Measurements from ENCODE around the gene CYP1B1. TPM values are rescaled to one million over a fixed set of nuclear protein-coding genes. Genes with fewer than 3 reads are reported as not detected.

CYP1B1 gene
- total RNA-seq, 1 experiment from 2014 or later, result 2.6 TPM

- H3K4me2 ChIP-seq (ENCODE audit: low read length), result no peak overlapping the region
- H4K20me1 ChIP-seq (ENCODE audit: insufficient read depth), result no peaks in the 10 kb centered on the region
- no peaks in the 10 kb centered on the region for H3K79me2 ChIP-seq (ENCODE audit: insufficient read depth, low read length)
- CTCF ChIA-PET, result interaction anchor here (1.3 kb wide), 1 partner anchor 31 kb away, joined by 5 read pairs; the partner anchor contains the start of gene CYP1B1
- H3K9me2 ChIP-seq (ENCODE audit: insufficient read depth), result no peaks in the 10 kb centered on the region
- RAD21 ChIA-PET (ENCODE audit: low non-redundant PET in 1 of 2, low total read pairs in 2 of 2, uncharacterized antibody in 2 of 2, unreplicated experiment in 2 of 2), result no interaction called here
- POLR2A ChIA-PET, result no interaction called here
- no peak for DNase-seq (ENCODE audit: low read depth, low spot score)
- BruUV-seq (replicated peaks), result no TSS peak
- no peaks in the 10 kb centered on the region for H3K36me3 ChIP-seq (ENCODE audit: control insufficient read depth in 1 of 2, insufficient read depth in 2 of 2, low read length in 2 of 2)
- intact Hi-C loops (cut with micrococcal nuclease), result no loop called here
- no peak overlapping the region for H2AFZ ChIP-seq (ENCODE audit: low read depth, low read length, poor library complexity, severe bottlenecking)
- H3K27me3 ChIP-seq (ENCODE audit: insufficient read depth, low read length), result no peaks in the 10 kb centered on the region
- no peak for TF ChIP-seq ZNF274 (IDR thresholded peaks at IDR 0.05; ENCODE audit: low read depth, low read length)
- no peak for TF ChIP-seq ZBTB33 (IDR thresholded peaks at IDR 0.05; ENCODE audit: extremely low read depth, insufficient replicate concordance, low read length)
- no peak for TF ChIP-seq EZH2 (IDR thresholded peaks at IDR 0.05)
- TF ChIP-seq CBX3 (IDR thresholded peaks at IDR 0.05; ENCODE audit: low read depth), result no peak
- TF ChIP-seq EGR1 (IDR thresholded peaks at IDR 0.05; ENCODE audit: low read depth), result no peak
- no peak for TF ChIP-seq MAX (IDR thresholded peaks at IDR 0.05)
- no peak for TF ChIP-seq POLR2AphosphoS5 (IDR thresholded peaks at IDR 0.05; ENCODE audit: low read depth, low read length)
- TF ChIP-seq SIN3A (IDR thresholded peaks at IDR 0.05; ENCODE audit: low read depth), result no peak
- no peak for ATAC-seq
- H3K27ac ChIP-seq (ENCODE audit: low read depth, low read length), result no peak overlapping the region
- no peaks in the 10 kb centered on the region for H3K9me3 ChIP-seq (ENCODE audit: control insufficient read depth in 1 of 2, insufficient read depth in 1 of 2, low read depth in 1 of 2, low read length in 2 of 2)
- no peak overlapping the region for H3K4me3 ChIP-seq (replicated peaks in 1 of 2; ENCODE audit: low read depth in 1 of 2, low read length in 2 of 2)
- no peak overlapping the region for H3K9ac ChIP-seq (ENCODE audit: low read length)
- no peaks in the 10 kb centered on the region for H3K4me1 ChIP-seq (ENCODE audit: control insufficient read depth in 1 of 2, insufficient read depth in 2 of 2, low read length in 2 of 2)
Measured at GRCh38 chr2:38045811-38046210, 30.1 kb downstream of the CYP1B1 start.
